Measurements from ENCODE around the gene ARHGAP4. TPM values are rescaled to one million over a fixed set of nuclear protein-coding genes. Genes with fewer than 3 reads are reported as not detected.

ARHGAP4 gene
- total RNA-seq, 2 donors from 2014 or later = 7.6 to 8.9 TPM

- Histone ChIP-seq H3K27me3 (no peaks in the 10 kb centered on the region), H3K4me1 (no peaks in the 10 kb centered on the region), H3K36me3 (peaks cover 25% of the 10 kb centered on the region), H3K27ac (no peak overlapping the region), H3K4me3 (no peak overlapping the region), H3K9me3 (no peaks in the 10 kb centered on the region)
- TF ChIP-seq CTCF (IDR thresholded peaks at IDR 0.05) = no peak
- DNase-seq (ENCODE audit: low spot score) = no peak
Observed at GRCh38 chrX:153945956-153946943, 20.2 kb upstream of the ARHGAP4 start.

DNA sequence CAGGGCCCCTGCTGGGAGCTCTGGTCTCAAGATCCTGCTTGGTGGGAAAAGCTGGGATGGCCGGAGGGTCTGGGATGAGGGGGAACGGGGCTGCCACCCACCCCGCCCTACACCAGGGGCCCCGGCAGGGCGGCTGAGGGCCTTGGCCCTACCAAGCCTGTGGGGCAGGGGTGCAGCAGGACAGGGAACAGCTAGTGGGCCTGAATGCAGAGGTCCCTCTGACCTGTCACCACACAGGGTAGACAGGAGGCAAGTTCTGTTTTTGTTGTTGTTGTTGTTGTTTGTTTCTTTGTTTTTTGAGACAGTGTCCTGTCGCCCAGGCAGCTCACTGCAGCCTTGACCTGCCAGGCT, 18.7 kb upstream of the ARHGAP4 start:
- peaks cover 10% of the 10 kb centered on the region for H3K36me3 ChIP-seq
- peak overlapping the region; percentile 53 to 61 for H3K27ac ChIP-seq
- no peaks in the 10 kb centered on the region for H3K4me1 ChIP-seq
- no peaks in the 10 kb centered on the region for H3K27me3 ChIP-seq
- no peak for DNase-seq (ENCODE audit: low spot score)
- H3K9me3 ChIP-seq = no peaks in the 10 kb centered on the region
- H3K4me3 ChIP-seq = peak overlapping the region; percentile 35 to 44
- TF ChIP-seq CTCF (IDR thresholded peaks at IDR 0.05) = no peak

GRCh38 chrX:153944140-153944799, 18.2 kb upstream of the ARHGAP4 start, which contains the start of gene RENBP:
RENBP (minus strand) TSS chrX:153944643; CDS start chrX:153944610, 33 bp downstream.
- DNase-seq (ENCODE audit: low spot score) = no peak
- H3K4me1 ChIP-seq = no peaks in the 10 kb centered on the region
- no peaks in the 10 kb centered on the region for H3K27me3 ChIP-seq
- no peaks in the 10 kb centered on the region for H3K9me3 ChIP-seq
- peak within 1 kb of the TSS; percentile 53 to 61 for H3K27ac ChIP-seq
- peak within 1 kb of the TSS; percentile 35 to 44 for H3K4me3 ChIP-seq
- no peak for TF ChIP-seq CTCF (IDR thresholded peaks at IDR 0.05)
- H3K36me3 ChIP-seq = peaks cover 5% of the 10 kb centered on the region

DNA sequence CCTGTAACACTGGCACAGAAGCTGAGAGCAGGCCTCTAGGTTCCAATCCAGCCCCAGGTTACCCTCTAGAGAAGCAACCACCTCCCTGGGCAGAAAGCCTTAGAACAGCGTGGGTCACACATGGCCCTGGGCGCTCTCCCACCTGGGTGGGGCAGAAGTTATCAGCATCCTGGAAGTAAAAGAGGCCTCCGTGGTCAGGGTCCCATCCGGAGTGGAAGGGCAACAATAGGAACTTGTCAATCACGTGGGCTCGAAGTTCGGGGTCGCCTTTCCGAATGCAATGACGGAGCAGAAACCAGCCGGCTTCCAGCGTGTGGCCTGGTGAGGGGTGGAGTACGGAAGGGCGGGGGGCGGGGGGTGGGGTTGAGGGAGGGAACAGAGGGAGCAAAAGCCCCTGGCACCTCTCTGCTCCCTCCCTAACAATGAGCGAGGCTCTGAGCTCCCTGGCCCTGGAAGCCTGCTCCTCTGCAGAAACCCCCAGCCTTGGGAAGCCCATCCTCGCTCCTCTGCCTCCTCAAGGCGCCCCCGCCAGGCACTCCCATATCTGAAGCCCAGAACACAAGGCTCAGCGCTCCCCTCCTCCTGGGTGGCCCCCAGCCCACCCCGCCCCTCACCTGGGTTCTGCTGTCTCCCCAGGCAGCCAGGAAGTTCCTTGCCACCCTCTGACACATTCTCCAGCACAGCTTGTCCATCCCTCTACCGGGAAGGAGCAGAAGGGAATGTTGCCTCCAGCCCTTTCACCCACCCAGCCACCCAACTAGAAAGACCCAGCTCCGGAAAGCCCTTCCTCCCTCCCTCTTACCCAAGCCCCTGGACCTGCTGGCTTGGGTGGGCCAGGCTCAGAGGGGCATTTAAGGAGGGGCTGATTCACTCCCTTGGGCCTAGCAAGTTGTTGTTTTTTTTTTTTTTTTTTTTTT, 15.5 kb upstream of the ARHGAP4 start:
- H3K27me3 ChIP-seq = no peaks in the 10 kb centered on the region
- DNase-seq (ENCODE audit: low spot score) = no peak

More for the DNA sequence above, 15.5 kb upstream of the ARHGAP4 start:
- Histone ChIP-seq H3K9me3 (no peaks in the 10 kb centered on the region), H3K36me3 (no peaks in the 10 kb centered on the region), H3K4me1 (no peaks in the 10 kb centered on the region), H3K4me3 (no peak overlapping the region), H3K27ac (no peak overlapping the region)
- TF ChIP-seq CTCF (IDR thresholded peaks at IDR 0.05) = no peak

Measured in right atrium auricular region (tissue), 2 donors.